Measurements from ENCODE around the gene ACP3. TPM values are rescaled to one million over a fixed set of nuclear protein-coding genes. Genes with fewer than 3 reads are reported as not detected.

The ACP3 gene
- total and polyA plus RNA-seq, 2 of the 4 experiments (the other 2 are of a cell fraction): 0.36 to 0.54 TPM

DNA sequence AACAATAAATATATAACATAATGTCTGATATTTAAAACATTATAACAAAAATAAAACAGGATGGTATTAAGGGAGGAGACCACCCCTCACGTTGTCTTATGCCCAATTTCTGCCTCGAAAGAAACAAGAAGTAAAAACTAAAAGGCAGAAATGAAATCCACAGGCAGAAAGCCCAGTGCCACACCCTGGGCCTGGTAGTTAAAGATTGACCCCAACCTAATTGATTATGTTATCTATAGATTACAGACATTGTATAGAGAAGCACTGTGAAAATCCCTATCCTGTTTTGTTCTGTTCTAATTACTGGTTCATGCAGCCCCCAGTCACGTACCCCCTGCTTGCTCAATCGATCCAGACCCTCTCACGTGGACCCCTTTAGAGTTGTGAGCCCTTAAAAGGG, 22.3 kb upstream of the ACP3 start:
- POLR2A ChIA-PET (ENCODE audit: unreplicated experiment): no interaction called here
- dilution Hi-C loops (cut with HindIII; ENCODE audit: low sequenced_read_pairs, unreplicated experiment) (no loop called here), in situ Hi-C loops (cut with MboI; ENCODE audit: low sequenced_read_pairs) (no loop called here), intact Hi-C loops (cut with micrococcal nuclease) (no loop called here)
- Histone ChIP-seq H4K20me1 (ENCODE audit: insufficient read depth, low read length) (no peaks in the 10 kb centered on the region), H3K56ac (ENCODE audit: extremely low read depth, insufficient read depth, low read length) (no peak overlapping the region), H2BK120ac (ENCODE audit: low read depth, low read length) (no peak overlapping the region), H3K4me1 (ENCODE audit: control insufficient read depth, insufficient read depth, low read length) (no peaks in the 10 kb centered on the region), H2AFZ (replicated peaks; ENCODE audit: low read length, poor library complexity) (no peak overlapping the region), H3K4me3 (ENCODE audit: insufficient read depth, low read depth, low read length) (no peak overlapping the region), H3K36me3 (ENCODE audit: control insufficient read depth, insufficient read depth, low read length) (no peaks in the 10 kb centered on the region), H3K14ac (replicated peaks; ENCODE audit: low read depth, low read length) (no peak overlapping the region), H3K9me3 (ENCODE audit: control insufficient read depth, insufficient read depth, low read length) (no peaks in the 10 kb centered on the region), H3K4ac (ENCODE audit: low read depth, low read length) (no peak overlapping the region), H3K9me1 (ENCODE audit: insufficient read depth, low read length) (no peaks in the 10 kb centered on the region), H2BK20ac (ENCODE audit: low read depth, low read length) (no peak overlapping the region), H3K4me2 (ENCODE audit: low read depth, low read length) (no peak overlapping the region), H2BK5ac (ENCODE audit: low read depth, low read length, poor library complexity, severe bottlenecking) (no peak overlapping the region), H3K23ac (ENCODE audit: low read depth, low read length) (no peak overlapping the region), H4K8ac (ENCODE audit: low read depth in 2 of 2, low read length in 2 of 2) (no peak overlapping the region), H3K18ac (ENCODE audit: low read depth, low read length) (no peak overlapping the region), H2AK5ac (ENCODE audit: low read depth, low read length) (no peak overlapping the region), H3K27ac (ENCODE audit: insufficient read depth, low read length) (no peak overlapping the region), H3K27me3 (ENCODE audit: control insufficient read depth, insufficient read depth, low read length) (no peaks in the 10 kb centered on the region), H4K91ac (ENCODE audit: insufficient read depth, low read depth, low read length) (no peak overlapping the region), H2AK9ac (replicated peaks; ENCODE audit: low read depth, low read length, poor library complexity) (no peak overlapping the region), H2BK15ac (ENCODE audit: low read depth, low read length) (no peak overlapping the region), H4K5ac (ENCODE audit: low read depth, low read length) (no peak overlapping the region), H3K79me1 (ENCODE audit: low read depth in 1 of 2, low read length in 2 of 2) (no peaks in the 10 kb centered on the region), H3K9ac (ENCODE audit: low read depth, low read length) (no peak overlapping the region)
- BruUV-seq (replicated peaks): no TSS peak
- WGBS, 2 experiments (ENCODE audit: extremely low coverage in 2 of 2, insufficient read length in 1 of 2): no CpG with 5 or more reads among the region's 5 CpGs
- DNase-seq: no peak
- CTCF ChIA-PET: no interaction called here
- TF ChIP-seq SMC3 (IDR thresholded peaks at IDR 0.05; ENCODE audit: low read depth, low read length) (no peak), FOS (IDR thresholded peaks at IDR 0.05; ENCODE audit: low read depth, low read length) (no peak), POLR2A (IDR thresholded peaks at IDR 0.05; ENCODE audit: low read depth, low read length) (no peak), RCOR1 (IDR thresholded peaks at IDR 0.05; ENCODE audit: insufficient replicate concordance, low read length) (no peak), RFX5 (IDR thresholded peaks at IDR 0.05; ENCODE audit: low read depth, low read length) (no peak), CHD1 (IDR thresholded peaks at IDR 0.05; ENCODE audit: low read depth, low read length) (no peak), MAFK (IDR thresholded peaks at IDR 0.05; ENCODE audit: low read depth, low read length) (no peak), CEBPB (IDR thresholded peaks at IDR 0.05; ENCODE audit: low read depth, low read length) (no peak), RAD21 (IDR thresholded peaks at IDR 0.05; ENCODE audit: low read length) (no peak), BHLHE40 (IDR thresholded peaks at IDR 0.05; ENCODE audit: low read depth, low read length) (no peak), NFE2L2 (IDR thresholded peaks at IDR 0.05; ENCODE audit: low read depth, low read length) (no peak), MAZ (IDR thresholded peaks at IDR 0.05; ENCODE audit: borderline replicate concordance, low read depth, low read length) (no peak), MXI1 (IDR thresholded peaks at IDR 0.05; ENCODE audit: borderline replicate concordance, low read depth, low read length) (no peak)
- TF ChIP-seq, protein P1, sequence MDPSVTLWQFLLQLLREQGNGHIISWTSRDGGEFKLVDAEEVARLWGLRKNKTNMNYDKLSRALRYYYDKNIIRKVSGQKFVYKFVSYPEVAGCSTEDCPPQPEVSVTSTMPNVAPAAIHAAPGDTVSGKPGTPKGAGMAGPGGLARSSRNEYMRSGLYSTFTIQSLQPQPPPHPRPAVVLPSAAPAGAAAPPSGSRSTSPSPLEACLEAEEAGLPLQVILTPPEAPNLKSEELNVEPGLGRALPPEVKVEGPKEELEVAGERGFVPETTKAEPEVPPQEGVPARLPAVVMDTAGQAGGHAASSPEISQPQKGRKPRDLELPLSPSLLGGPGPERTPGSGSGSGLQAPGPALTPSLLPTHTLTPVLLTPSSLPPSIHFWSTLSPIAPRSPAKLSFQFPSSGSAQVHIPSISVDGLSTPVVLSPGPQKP (IDR thresholded peaks at IDR 0.05; ENCODE audit: borderline replicate concordance, low read depth, low read length): no peak
- TF ChIP-seq, protein P2, sequence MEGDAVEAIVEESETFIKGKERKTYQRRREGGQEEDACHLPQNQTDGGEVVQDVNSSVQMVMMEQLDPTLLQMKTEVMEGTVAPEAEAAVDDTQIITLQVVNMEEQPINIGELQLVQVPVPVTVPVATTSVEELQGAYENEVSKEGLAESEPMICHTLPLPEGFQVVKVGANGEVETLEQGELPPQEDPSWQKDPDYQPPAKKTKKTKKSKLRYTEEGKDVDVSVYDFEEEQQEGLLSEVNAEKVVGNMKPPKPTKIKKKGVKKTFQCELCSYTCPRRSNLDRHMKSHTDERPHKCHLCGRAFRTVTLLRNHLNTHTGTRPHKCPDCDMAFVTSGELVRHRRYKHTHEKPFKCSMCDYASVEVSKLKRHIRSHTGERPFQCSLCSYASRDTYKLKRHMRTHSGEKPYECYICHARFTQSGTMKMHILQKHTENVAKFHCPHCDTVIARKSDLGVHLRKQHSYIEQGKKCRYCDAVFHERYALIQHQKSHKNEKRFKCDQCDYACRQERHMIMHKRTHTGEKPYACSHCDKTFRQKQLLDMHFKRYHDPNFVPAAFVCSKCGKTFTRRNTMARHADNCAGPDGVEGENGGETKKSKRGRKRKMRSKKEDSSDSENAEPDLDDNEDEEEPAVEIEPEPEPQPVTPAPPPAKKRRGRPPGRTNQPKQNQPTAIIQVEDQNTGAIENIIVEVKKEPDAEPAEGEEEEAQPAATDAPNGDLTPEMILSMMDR (conservative IDR thresholded peaks at IDR 0.05; ENCODE audit: low read depth, low read length): no peak
- TF ChIP-seq, protein P3, sequence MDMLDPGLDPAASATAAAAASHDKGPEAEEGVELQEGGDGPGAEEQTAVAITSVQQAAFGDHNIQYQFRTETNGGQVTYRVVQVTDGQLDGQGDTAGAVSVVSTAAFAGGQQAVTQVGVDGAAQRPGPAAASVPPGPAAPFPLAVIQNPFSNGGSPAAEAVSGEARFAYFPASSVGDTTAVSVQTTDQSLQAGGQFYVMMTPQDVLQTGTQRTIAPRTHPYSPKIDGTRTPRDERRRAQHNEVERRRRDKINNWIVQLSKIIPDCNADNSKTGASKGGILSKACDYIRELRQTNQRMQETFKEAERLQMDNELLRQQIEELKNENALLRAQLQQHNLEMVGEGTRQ (IDR thresholded peaks at IDR 0.05; ENCODE audit: low read depth, low read length): no peak
- no peak for ATAC-seq (ENCODE audit: low read depth)
